Activated CD8-positive, alpha-beta memory T cell treated with anti-CD3 and anti-CD28 coated beads for 48 hours (primary cell): ENCODE measurements around the gene MTNR1A.
"Not testable (repeated sequence)": the region's sequence is repeated elsewhere in the genome, so short reads cannot be mapped to it uniquely, and the experiment has no call there.

ENCODE experiments used
- DNase-seq, 3 experiments: peaks; one replicate each; pipeline ENCODE4 v3.0.0-alpha.2; 2020; ENCODE audit warnings: low read depth in 2 of 3, low spot score in 2 of 3

The MTNR1A gene

GRCh38 chr4:186563761-186564160, 8.4 kb upstream of the MTNR1A start:
- no peak for DNase-seq

GRCh38 chr4:186561748-186562147, 6.4 kb upstream of the MTNR1A start:
- no peak for DNase-seq

DNA sequence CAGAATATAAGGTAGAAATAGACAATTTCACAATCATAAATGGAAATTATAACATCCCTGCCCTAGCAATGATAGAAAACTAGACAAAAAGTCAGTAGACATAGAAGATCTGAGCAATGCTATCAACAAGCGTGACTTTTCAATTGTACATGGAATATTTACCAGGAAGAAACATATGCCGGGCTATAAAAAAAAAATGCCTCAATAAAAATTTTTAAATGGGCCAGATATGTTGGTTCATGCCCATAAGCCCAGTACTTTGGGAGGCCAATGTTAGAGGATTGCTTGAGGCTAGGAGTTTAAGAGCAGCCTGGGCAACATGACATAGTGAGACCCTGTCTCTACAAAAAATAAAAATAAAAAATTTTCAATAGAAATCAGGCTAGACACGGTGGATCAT, 5.3 kb upstream of the MTNR1A start:
- no peak for DNase-seq

DNA sequence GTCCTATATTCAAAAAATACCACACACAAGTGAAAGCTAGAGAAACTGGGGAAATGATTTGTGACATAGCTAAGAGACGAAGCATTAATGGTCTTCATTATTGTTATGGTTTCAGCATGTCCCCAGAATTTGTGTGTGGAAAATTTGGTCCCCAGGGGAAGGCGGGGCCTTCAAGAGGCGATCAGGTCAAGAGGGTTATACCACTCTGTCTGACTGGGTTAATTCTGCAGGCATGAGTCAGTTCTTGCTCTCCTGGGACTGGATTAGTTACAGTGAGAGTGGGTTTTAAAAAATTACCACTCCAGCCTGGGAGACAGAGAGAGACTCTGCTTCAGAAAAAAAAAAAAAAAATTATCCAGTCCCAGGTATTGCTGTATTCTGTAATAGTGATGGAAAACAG, 2.1 kb upstream of the MTNR1A start:
- no peak for DNase-seq

DNA sequence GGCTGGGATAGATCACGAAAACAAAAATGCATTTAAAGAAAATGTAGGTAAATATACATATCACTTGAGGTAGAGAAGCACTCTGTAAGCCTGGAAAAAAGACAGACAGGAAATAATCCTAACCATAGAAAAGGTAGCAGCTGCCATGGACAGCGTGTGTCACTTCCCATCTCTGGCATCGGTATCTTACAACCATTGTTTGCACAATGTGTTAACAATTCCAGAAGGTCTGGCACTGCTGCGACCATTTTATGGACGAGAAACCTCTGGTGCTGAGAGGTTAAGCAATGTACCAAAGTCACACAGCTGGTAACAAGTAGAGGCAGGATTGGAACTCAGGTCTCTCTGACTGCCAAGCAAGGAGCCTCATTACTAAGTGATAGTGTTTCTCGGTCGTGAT, 1.7 kb upstream of the MTNR1A start:
- no peak for DNase-seq

DNA sequence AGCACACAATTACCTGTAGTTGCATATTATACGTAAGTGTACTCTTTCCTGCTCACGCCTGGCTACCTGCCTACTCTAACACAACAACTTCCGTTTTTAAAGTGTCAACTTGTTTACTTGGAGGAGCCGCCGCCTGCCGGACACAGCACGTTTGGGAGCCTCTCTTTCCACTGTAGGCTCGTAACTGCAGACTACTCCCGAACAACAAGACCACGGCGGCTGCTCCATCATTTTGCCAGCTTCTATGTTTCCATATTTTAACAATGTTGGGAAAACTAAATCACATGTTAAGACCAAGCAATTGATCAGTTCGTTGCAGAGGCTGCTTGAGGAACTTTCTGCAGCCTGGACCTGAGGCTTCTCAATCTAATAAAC, 841 bp downstream of the MTNR1A start:
- DNase-seq, result no peak

GRCh38 chr4:186553717-186554116, 1.6 kb downstream of the MTNR1A start:
- no peak for DNase-seq

- DNase-seq, result no peak
Measured at GRCh38 chr4:186551849-186552248, 3.5 kb downstream of the MTNR1A start.

DNA sequence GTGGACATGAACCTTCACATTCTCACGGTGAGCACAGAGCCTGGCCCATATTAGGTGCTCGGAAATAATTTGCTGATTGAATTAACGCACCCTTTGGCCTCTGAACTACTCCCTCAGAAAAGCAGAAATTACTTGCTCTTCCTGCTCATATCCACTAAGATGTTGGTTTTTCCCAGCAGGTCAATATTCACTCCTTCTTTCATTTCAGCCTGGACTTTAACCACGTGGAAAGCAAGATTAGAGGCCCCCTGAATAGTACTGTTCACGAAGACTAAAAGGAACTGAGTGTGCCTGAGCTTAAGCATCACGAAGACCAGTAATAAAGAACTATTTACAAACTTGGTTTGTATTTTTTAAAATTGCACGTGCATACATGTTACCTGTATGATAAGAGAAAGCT, 9.9 kb downstream of the MTNR1A start:
- no peak for DNase-seq

- DNase-seq, result no peak
Measured at GRCh38 chr4:186543206-186543605, 12.2 kb downstream of the MTNR1A start.

- no peak for DNase-seq
Measured at GRCh38 chr4:186541801-186542200, 13.6 kb downstream of the MTNR1A start.

DNA sequence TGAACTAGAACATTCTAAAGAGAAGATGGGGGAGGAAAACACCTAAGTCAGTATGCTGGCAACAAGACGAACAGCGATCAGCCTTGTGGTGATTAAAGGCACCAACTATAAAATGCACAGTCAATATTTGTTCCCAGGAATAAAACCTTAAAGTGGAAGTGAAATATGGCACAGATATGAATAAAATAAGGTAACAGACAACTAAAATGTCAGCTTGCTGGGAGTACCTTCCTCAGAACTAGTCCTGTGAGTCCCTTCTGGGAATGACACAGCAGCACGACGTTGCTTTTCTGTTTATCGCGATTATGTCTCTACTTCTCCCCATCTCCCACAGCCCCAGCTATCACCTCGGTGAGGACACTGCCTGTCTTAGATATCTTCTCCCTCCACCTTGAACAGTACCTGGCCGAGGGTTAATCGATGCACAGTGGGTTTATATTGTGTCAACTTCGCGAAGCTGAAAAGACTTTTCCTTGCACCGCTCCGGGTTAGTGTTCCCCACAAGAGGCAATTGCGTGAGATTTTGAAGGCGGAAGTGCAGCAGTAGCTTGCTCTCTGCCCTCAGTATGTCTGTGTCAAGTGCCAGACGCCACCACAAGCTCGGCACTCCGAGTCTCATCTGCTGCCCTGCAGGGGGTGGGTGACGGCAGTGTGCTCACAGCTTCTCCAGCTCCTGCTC, 17.4 kb downstream of the MTNR1A start:
- no peak for DNase-seq

GRCh38 chr4:186536285-186536684, 19.1 kb downstream of the MTNR1A start:
- no peak for DNase-seq

GRCh38 chr4:186534056-186534455, 21.3 kb downstream of the MTNR1A start:
- no peak for DNase-seq

GRCh38 chr4:186523927-186524326, 31.4 kb downstream of the MTNR1A start:
- not testable (repeated sequence) for DNase-seq

DNA sequence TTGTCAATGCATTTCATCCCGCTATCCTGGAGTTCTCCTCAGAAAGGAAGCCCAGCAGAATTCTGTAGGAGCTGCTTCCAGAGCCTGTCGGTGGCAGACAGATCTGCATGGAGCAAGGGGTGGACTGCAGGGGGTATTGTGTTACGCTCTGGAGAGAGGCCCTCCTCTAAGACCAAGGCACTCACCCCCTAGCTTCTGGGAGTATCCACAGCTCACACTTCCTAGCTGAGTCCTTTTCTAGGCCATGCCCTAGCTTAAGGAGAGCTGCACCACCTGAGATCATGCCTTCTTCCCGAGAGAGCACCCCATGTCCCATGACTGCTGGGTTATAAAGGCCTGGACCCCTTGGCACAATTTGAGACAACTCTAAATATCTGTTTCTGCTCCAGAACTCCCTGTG, 39.1 kb downstream of the MTNR1A start:
- no peak for DNase-seq

DNA sequence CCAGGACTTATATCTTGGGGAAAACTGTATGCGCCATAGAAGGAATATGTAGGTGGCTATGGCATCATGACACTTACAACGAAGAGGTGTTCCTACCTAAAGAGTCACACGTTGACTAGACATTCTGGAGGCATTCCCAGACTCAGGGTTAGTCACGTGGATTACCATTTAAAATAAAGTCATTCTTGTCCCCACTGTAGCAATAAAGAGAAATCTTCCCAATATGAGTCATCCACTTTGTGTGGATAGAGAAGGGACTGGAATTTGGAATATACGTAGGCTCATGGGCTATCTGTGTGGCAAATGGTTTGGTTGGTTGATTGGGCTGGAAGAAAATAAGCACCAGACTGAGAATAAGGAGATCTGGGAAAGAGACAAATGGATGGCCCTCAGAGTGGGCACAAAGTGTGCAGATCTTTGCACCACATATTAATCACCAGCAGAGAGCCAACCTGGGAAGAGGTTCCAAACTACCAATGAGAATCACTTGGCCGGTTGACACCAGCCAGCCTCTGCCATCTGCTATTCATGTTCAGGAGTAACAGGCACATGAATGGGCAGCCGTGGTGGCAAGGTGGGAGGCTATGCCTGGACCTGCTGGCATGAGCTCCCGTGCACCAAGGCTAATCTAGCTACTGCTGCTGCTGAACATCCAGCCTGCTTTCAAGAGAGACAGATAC, 41.0 kb downstream of the MTNR1A start:
- DNase-seq, result no peak

DNA sequence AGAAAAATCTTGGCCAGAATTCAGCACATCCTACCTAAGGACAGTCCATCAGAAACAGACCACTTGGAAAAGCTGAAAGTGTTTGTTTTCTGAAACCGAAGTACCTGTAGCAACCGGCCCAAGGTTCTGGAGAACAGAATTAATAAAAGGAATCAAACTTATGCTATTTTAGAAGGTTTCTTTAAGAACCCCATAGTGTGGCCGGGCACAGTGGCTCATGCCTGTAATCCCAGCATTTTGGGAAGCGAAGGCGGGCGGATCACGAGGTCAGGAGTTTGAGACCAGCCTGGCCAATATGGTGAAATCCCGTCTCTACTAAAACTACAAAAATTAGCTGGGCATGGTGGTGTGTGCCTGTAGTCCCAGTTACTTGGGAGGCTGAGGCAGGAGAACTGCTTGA, 50.6 kb downstream of the MTNR1A start:
- DNase-seq, result not testable (repeated sequence)

DNA sequence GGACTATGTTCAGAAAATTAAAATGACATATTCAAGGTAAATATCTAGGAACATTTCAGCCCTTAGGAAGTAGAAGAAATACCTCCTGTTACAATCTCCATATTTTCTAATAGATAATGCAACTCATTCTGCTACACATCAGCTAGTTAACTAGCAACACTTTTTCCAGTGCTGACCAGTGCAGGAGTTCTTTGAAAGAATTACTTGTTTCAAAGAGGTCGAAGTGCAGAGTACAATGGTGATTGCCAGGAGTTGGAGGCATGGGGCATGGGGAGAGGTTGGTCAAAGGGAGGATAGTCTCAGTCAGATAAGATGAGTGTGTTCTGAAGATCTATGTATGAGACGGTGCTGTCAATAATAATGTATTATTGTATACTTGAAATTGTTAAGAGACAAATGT, 53.1 kb downstream of the MTNR1A start:
- DNase-seq, result no peak

DNA sequence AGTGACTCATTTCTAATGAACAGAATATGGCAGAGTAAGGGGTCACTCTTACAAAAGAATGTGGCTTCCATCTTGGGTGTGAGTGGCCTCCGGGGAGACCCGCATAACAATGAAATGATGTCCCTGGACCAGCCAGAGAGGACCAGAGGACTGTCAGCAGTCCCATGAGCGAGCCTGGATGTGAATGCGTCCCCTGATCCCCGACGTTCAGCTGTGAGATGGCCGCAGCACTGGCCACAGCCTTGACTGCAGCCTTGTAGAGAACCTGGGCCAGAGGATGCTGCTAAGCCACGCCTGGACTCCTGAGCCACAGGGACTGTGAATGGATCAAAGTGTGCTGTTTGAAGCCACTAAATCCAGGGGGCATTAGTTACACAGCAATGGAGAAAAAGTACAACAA, 53.8 kb downstream of the MTNR1A start:
- no peak for DNase-seq

DNA sequence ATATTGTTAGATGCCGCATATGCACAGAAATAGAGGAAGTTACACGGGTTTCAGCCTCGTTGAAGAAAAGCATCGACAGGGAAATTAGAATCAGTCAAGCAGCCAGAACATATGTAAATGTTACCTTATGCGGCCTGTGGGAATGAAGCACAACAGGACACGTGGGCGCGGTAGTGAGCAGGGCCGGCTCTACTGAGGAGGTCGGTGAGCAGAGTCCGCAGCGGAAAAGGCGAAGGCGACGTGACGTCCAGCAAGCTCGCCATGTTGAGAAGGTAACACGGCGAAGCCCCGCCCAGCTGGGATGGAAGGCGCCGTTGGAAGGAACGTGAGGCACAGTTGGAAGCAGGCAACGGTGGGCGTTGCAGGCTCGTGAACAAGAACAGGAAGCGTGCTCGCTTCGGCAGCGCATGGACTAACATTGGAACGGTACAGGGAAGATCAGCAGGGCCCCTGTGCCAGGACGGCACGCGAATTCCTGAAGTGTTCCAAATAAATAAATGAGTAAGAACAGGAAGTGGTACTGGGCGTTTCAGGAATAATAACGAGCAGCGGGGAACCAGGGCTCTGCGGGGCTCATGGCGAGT, 54.6 kb downstream of the MTNR1A start:
- DNase-seq, result no peak

- no peak for DNase-seq
Measured at GRCh38 chr4:186499467-186499866, 55.9 kb downstream of the MTNR1A start.

GRCh38 chr4:186497043-186497442, 58.3 kb downstream of the MTNR1A start:
- DNase-seq, result no peak
